HepG2 (cell line): ENCODE data around the gene TNFAIP8L2. TPM values are rescaled to one million over a fixed set of nuclear protein-coding genes. Genes with fewer than 3 reads are reported as not detected.
A peak's percentile ranks its signal among the peaks of the same experiment; 100 is the strongest.

ENCODE experiments used
- CC2D1A ChIP-seq: sonication (generic); formaldehyde crosslinking; IDR thresholded peaks from 2 replicates; pipeline ENCODE4 v1.8.1; 2023; ENCODE audit warnings: mild to moderate bottlenecking, missing genetic modification reagents
- GTF3A ChIP-seq: sonication (generic); formaldehyde crosslinking; conservative IDR thresholded peaks from 2 replicates; pipeline ENCODE4 v1.4.0; 2020; ENCODE audit warnings: mild to moderate bottlenecking, missing genetic modification reagents
- KDM3A ChIP-seq: IDR thresholded peaks from 2 replicates; pipeline ENCODE4 v1.6.1; 2018; ENCODE audit warnings: low read depth, missing compliant biosample characterization
- MIXL1 ChIP-seq: IDR thresholded peaks from 2 replicates; pipeline ENCODE4 v1.6.1; 2016
- NFKB2 ChIP-seq: sonication (generic); formaldehyde crosslinking; IDR thresholded peaks from 2 replicates; pipeline ENCODE4 v1.4.0; 2020; ENCODE audit warnings: missing genetic modification reagents, borderline replicate concordance
- SP140L ChIP-seq: sonication (generic); formaldehyde crosslinking; IDR thresholded peaks from 2 replicates; pipeline ENCODE4 v1.4.0; 2020; ENCODE audit warnings: missing genetic modification reagents, borderline replicate concordance
- ZBTB42 ChIP-seq: sonication (generic); formaldehyde crosslinking; IDR thresholded peaks from 2 replicates; pipeline ENCODE4 v1.5.0; 2020; ENCODE audit warnings: mild to moderate bottlenecking, missing genetic modification reagents
- ZFP36L2 ChIP-seq: sonication (generic); formaldehyde crosslinking; IDR thresholded peaks from 2 replicates; pipeline ENCODE4 v1.4.0; 2020; ENCODE audit warnings: missing genetic modification reagents
- ZFP82 ChIP-seq: sonication (generic); formaldehyde crosslinking; IDR thresholded peaks from 2 replicates; pipeline ENCODE4 v1.5.1; 2020; ENCODE audit warnings: mild to moderate bottlenecking, missing genetic modification reagents, borderline replicate concordance
- ZNF180 ChIP-seq: sonication (generic); formaldehyde crosslinking; IDR thresholded peaks from 2 replicates; pipeline ENCODE4 v1.4.0; 2020; ENCODE audit warnings: low read depth, missing genetic modification reagents, borderline replicate concordance
- ZNF292 ChIP-seq: sonication (generic); formaldehyde crosslinking; IDR thresholded peaks from 2 replicates; pipeline ENCODE4 v1.8.1; 2022; ENCODE audit warnings: mild to moderate bottlenecking, low read depth, missing genetic modification reagents, borderline replicate concordance
- ZNF335 ChIP-seq: sonication (generic); formaldehyde crosslinking; IDR thresholded peaks from 2 replicates; pipeline ENCODE4 v1.4.0; 2020; ENCODE audit warnings: missing genetic modification reagents
- ZNF44 ChIP-seq: sonication (generic); formaldehyde crosslinking; IDR thresholded peaks from 2 replicates; pipeline ENCODE4 v1.5.1; 2020; ENCODE audit warnings: mild to moderate bottlenecking, missing genetic modification reagents
- ZNF563 ChIP-seq: sonication (generic); formaldehyde crosslinking; IDR thresholded peaks from 2 replicates; pipeline ENCODE4 v1.8.0; 2022; ENCODE audit warnings: mild to moderate bottlenecking, moderate library complexity, missing genetic modification reagents
- ZNF7 ChIP-seq: IDR thresholded peaks from 2 replicates; pipeline ENCODE4 v1.6.1; 2016; ENCODE audit warnings: missing biosample characterization, missing genetic modification reagents
- polyA plus RNA-seq, 8 experiments: library from polyadenylated mRNA; depleted of rRNA in 3 of 8; stranded (reverse) in 7 of 8; unstranded in 1 of 8; fragments of >200 nt; fragmentation: Illumina TruSeq in 4 of 8; extraction: Trizol in 4 of 8; gene quantifications; 2 replicates each; pipeline versions ENCODE4 v1.2.1 to v1.2.3, GENCODE V29; 2011 to 2016; ENCODE audit warnings: low read depth in 4 of 8, missing spikeins in 1 of 8, mixed read lengths in 1 of 8; ENCODE audit not compliant: insufficient read depth in 1 of 8
- total RNA-seq, 5 experiments: library from RNA; depleted of rRNA; stranded (reverse); fragments of >200 nt; fragmentation: Illumina TruSeq; extraction: Trizol; gene quantifications; 2 replicates each; pipeline ENCODE4 v1.2.3, GENCODE V29; 2016; ENCODE audit warnings: low read depth in 1 of 5
- TF ChIP-seq, protein P1 (sequence below): sonication (generic); formaldehyde crosslinking; IDR thresholded peaks from 2 replicates; pipeline ENCODE4 v1.9.0; 2021; ENCODE audit warnings: missing genetic modification reagents, mild to moderate bottlenecking, borderline replicate concordance
- TF ChIP-seq, protein P2 (sequence below): sonication (generic); formaldehyde crosslinking; IDR thresholded peaks from 2 replicates; pipeline ENCODE4 v1.4.0; 2020; ENCODE audit warnings: missing genetic modification reagents, borderline replicate concordance
- TF ChIP-seq, protein P3 (sequence below): sonication (generic); formaldehyde crosslinking; IDR thresholded peaks from 2 replicates; pipeline ENCODE4 v1.8.1; 2023; ENCODE audit warnings: mild to moderate bottlenecking, missing genetic modification reagents, borderline replicate concordance
- TF ChIP-seq, protein P4 (sequence below): sonication (generic); formaldehyde crosslinking; IDR thresholded peaks from 2 replicates; pipeline ENCODE4 v1.8.0; 2022; ENCODE audit warnings: mild to moderate bottlenecking, missing genetic modification reagents
- TF ChIP-seq, protein P5 (sequence below): sonication (generic); formaldehyde crosslinking; IDR thresholded peaks from 2 replicates; pipeline ENCODE4 v1.4.0; 2020; ENCODE audit warnings: mild to moderate bottlenecking, missing genetic modification reagents, borderline replicate concordance

The TNFAIP8L2 gene
- total and polyA plus RNA-seq, 2 of the 13 experiments (the other 11 are each of a cell fraction or from before 2014, with no cell fraction given), result not detected

DNA sequence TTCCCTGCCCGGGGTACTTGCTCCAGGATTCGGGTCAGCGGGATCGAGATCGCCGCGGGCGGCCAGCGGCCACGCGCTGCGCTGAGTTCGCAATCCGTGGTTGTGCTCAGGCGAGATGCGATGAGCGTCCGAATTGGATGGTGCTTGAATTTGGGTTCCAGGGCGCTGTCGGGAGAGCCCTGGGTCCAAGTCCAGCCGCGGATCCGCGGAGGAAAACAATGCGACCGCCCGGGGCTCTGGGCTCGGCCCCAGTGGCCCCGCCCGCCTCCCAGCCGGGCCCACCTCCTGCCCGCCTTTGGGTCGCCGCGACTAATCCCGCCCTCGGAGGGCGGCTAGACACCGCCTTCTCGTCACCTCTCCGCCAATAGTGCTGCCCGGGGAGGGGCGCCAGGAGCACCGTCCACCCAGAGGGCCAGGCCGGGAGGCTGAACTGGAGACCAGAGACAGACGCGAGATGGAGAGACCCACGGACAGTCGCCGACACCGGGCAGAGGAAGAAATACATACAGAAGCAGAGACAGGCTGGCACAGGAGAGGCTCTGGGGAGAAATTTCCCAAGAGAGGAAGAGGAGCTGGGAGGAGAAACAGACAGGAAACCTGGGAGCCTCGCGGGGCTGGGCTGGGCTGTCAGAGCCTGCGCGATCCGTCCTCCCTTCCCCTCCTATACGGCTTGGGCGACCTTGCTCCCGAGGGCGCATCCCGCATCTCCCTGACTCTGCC lies 9.9 kb upstream of the TNFAIP8L2 start, which contains the start of gene SEMA6C (continued):
- TF ChIP-seq ZNF563 (CRISPR knock-in tag), result no peak
- TF ChIP-seq MIXL1 (CRISPR knock-in tag), result no peak
- TF ChIP-seq ZNF7 (CRISPR knock-in tag), result no peak
- TF ChIP-seq, protein P1, sequence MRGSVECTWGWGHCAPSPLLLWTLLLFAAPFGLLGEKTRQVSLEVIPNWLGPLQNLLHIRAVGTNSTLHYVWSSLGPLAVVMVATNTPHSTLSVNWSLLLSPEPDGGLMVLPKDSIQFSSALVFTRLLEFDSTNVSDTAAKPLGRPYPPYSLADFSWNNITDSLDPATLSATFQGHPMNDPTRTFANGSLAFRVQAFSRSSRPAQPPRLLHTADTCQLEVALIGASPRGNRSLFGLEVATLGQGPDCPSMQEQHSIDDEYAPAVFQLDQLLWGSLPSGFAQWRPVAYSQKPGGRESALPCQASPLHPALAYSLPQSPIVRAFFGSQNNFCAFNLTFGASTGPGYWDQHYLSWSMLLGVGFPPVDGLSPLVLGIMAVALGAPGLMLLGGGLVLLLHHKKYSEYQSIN (CRISPR knock-in tag), result no peak
- TF ChIP-seq NFKB2 (CRISPR knock-in tag), result no peak
- TF ChIP-seq CC2D1A (CRISPR knock-in tag), result no peak
- TF ChIP-seq, protein P2, sequence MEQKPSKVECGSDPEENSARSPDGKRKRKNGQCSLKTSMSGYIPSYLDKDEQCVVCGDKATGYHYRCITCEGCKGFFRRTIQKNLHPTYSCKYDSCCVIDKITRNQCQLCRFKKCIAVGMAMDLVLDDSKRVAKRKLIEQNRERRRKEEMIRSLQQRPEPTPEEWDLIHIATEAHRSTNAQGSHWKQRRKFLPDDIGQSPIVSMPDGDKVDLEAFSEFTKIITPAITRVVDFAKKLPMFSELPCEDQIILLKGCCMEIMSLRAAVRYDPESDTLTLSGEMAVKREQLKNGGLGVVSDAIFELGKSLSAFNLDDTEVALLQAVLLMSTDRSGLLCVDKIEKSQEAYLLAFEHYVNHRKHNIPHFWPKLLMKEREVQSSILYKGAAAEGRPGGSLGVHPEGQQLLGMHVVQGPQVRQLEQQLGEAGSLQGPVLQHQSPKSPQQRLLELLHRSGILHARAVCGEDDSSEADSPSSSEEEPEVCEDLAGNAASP (CRISPR knock-in tag), result peak; percentile 37; the same call in 1 of the 2 replicates
- TF ChIP-seq, protein P3, sequence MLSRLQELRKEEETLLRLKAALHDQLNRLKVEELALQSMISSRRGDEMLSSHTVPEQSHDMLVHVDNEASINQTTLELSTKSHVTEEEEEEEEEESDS, result no peak
- no peak for TF ChIP-seq SP140L
- no peak; the same call in 1 of the 2 replicates for TF ChIP-seq ZNF292 (CRISPR knock-in tag)
- TF ChIP-seq, protein P4, sequence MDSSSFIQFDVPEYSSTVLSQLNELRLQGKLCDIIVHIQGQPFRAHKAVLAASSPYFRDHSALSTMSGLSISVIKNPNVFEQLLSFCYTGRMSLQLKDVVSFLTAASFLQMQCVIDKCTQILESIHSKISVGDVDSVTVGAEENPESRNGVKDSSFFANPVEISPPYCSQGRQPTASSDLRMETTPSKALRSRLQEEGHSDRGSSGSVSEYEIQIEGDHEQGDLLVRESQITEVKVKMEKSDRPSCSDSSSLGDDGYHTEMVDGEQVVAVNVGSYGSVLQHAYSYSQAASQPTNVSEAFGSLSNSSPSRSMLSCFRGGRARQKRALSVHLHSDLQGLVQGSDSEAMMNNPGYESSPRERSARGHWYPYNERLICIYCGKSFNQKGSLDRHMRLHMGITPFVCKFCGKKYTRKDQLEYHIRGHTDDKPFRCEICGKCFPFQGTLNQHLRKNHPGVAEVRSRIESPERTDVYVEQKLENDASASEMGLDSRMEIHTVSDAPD (CRISPR knock-in tag), result no peak
- no peak for TF ChIP-seq ZBTB42
- TF ChIP-seq ZNF180, result no peak
- TF ChIP-seq ZNF335, result no peak
- TF ChIP-seq ZNF44 (CRISPR knock-in tag), result no peak
- TF ChIP-seq, protein P5, sequence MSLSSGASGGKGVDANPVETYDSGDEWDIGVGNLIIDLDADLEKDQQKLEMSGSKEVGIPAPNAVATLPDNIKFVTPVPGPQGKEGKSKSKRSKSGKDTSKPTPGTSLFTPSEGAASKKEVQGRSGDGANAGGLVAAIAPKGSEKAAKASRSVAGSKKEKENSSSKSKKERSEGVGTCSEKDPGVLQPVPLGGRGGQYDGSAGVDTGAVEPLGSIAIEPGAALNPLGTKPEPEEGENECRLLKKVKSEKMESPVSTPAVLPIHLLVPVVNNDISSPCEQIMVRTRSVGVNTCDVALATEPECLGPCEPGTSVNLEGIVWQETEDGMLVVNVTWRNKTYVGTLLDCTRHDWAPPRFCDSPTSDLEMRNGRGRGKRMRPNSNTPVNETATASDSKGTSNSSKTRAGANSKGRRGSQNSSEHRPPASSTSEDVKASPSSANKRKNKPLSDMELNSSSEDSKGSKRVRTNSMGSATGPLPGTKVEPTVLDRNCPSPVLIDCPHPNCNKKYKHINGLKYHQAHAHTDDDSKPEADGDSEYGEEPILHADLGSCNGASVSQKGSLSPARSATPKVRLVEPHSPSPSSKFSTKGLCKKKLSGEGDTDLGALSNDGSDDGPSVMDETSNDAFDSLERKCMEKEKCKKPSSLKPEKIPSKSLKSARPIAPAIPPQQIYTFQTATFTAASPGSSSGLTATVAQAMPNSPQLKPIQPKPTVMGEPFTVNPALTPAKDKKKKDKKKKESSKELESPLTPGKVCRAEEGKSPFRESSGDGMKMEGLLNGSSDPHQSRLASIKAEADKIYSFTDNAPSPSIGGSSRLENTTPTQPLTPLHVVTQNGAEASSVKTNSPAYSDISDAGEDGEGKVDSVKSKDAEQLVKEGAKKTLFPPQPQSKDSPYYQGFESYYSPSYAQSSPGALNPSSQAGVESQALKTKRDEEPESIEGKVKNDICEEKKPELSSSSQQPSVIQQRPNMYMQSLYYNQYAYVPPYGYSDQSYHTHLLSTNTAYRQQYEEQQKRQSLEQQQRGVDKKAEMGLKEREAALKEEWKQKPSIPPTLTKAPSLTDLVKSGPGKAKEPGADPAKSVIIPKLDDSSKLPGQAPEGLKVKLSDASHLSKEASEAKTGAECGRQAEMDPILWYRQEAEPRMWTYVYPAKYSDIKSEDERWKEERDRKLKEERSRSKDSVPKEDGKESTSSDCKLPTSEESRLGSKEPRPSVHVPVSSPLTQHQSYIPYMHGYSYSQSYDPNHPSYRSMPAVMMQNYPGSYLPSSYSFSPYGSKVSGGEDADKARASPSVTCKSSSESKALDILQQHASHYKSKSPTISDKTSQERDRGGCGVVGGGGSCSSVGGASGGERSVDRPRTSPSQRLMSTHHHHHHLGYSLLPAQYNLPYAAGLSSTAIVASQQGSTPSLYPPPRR (CRISPR knock-in tag), result no peak
- 0 out of 2 replicates have a peak, but pooled peaks have one; percentile 13 for TF ChIP-seq ZFP36L2
- no peak for TF ChIP-seq GTF3A (CRISPR knock-in tag)
- 0 out of 2 replicates have a peak, but pooled peaks have one; percentile 38 for TF ChIP-seq KDM3A
- TF ChIP-seq ZFP82 (CRISPR knock-in tag), result 0 out of 2 replicates have a peak, but pooled peaks have one; percentile 50
